ENCODE results near the gene SLC38A2. TPM values are rescaled to one million over a fixed set of nuclear protein-coding genes. Genes with fewer than 3 reads are reported as not detected.

SLC38A2 gene
- total RNA-seq: 1,000 to 10,000 TPM in 1 of 4 donors, 100 to 1,000 TPM in 3; 487 to 1,086 (median 587) TPM

DNA sequence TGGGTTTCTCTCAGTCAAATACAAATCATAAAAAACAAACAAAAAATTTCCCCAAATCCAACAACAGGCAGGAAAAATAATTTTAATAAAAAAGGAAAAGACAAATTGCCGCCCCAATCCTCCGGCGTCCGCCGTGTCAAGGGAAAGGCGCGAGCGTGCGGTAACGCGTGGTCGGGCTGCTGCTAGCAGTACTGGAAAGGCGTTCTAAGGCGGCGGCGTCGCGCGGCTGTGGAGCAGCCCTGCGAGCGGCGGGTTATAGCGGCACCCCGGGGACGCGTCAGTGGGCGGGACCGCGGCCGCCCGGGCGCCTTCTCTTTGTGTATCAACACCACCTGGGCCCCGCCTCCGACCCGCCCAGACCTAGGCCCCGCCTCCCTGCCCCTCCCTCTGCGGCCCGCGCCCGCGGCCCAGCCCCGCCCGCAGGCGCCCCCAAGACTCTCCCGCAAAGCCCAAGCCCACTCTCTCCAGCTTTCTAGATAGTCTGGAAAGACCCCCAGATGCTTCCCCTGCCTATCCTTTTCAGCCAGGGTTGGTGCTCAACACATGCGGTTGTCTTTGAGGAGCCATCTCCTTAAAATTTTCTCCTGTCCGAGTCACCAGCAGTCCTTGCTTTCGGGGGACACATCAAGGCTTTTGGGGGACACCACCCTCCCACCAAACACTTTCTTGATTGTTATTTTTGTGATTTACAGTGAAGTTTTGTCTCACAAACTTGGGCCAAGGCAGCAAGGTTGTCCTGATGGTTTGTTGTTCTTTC lies at the start of gene SLC38A2:
SLC38A2 (minus strand) TSS at position 230 of the 757 bp plus-strand sequence. CDS start 1,480 bp downstream, outside the sequence.
- peak in 1 of 2 donors; percentile 99 for TF ChIP-seq POLR2A (IDR thresholded peaks at IDR 0.05)
- TF ChIP-seq, protein P1, sequence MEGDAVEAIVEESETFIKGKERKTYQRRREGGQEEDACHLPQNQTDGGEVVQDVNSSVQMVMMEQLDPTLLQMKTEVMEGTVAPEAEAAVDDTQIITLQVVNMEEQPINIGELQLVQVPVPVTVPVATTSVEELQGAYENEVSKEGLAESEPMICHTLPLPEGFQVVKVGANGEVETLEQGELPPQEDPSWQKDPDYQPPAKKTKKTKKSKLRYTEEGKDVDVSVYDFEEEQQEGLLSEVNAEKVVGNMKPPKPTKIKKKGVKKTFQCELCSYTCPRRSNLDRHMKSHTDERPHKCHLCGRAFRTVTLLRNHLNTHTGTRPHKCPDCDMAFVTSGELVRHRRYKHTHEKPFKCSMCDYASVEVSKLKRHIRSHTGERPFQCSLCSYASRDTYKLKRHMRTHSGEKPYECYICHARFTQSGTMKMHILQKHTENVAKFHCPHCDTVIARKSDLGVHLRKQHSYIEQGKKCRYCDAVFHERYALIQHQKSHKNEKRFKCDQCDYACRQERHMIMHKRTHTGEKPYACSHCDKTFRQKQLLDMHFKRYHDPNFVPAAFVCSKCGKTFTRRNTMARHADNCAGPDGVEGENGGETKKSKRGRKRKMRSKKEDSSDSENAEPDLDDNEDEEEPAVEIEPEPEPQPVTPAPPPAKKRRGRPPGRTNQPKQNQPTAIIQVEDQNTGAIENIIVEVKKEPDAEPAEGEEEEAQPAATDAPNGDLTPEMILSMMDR (IDR thresholded peaks at IDR 0.05): no peak
- peak; percentile 97 to 100 for DNase-seq (ENCODE audit: low spot score in 2 of 2)
- intact Hi-C loops (cut with DNase I; ENCODE audit: low total_unique reads): no loop called here
- peak within 1 kb of the TSS; percentile 83 for H3K4me3 ChIP-seq (ENCODE audit: low read depth, poor library complexity, severe bottlenecking)
- WGBS, 2 donors: 0 to 1% methylated on average over 34 to 48 of the region's 48 CpGs

DNA sequence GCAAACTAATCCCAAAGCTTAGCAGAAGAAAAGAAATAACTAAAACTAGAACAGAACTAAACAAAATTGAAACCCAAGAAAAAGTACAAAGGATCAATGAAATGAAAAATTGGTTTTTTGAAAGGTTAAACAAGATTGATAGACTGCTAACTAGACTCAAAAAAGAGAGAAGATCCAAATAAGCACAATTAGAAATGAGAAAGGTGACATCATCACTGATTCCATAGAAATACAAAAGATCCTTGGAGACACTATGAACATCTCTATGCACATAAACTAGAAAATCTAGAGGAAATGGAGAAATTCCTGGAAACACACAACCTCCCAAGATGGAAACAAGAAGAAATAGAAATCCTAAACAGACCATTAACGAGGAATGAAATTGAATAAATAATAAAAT lies 47.1 kb upstream of the SLC38A2 start:
- intact Hi-C loops (cut with DNase I; ENCODE audit: low total_unique reads): no loop called here
- 80 to 95% methylated on average over 1 of the region's 1 CpG for WGBS, 2 donors
- DNase-seq (ENCODE audit: low spot score in 2 of 2): no peak
- TF ChIP-seq POLR2A (IDR thresholded peaks at IDR 0.05): no peak
- TF ChIP-seq, protein P1 (IDR thresholded peaks at IDR 0.05): no peak
- no peak overlapping the region for H3K4me3 ChIP-seq (ENCODE audit: low read depth, poor library complexity, severe bottlenecking)

DNA sequence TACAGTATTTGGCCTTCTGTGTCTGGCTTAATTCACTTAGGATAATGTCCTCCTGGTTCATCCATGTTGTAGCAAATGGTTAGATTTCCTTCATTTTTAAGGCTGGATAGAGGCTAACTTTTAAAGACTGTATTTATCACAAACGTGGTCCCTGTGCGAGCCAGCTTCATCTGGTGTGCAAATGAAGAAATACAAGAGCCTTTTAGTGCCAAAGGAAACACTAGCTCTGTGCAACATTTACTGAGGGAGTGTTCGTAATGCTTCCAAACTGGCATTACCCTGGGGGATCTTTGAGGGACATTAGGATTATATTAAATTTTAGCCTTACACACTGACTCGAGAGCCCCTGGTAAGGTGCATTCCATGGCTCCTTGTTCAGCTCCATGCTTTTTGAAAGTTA lies 43.0 kb upstream of the SLC38A2 start:
- DNase-seq (ENCODE audit: low spot score in 2 of 2): no peak
- TF ChIP-seq POLR2A (IDR thresholded peaks at IDR 0.05): no peak
- TF ChIP-seq, protein P1 (IDR thresholded peaks at IDR 0.05): no peak
- 63% methylated on average over 4 of the region's 4 CpGs for WGBS, 2 donors
- intact Hi-C loops (cut with DNase I; ENCODE audit: low total_unique reads): no loop called here
- H3K4me3 ChIP-seq (ENCODE audit: low read depth, poor library complexity, severe bottlenecking): no peak overlapping the region

DNA sequence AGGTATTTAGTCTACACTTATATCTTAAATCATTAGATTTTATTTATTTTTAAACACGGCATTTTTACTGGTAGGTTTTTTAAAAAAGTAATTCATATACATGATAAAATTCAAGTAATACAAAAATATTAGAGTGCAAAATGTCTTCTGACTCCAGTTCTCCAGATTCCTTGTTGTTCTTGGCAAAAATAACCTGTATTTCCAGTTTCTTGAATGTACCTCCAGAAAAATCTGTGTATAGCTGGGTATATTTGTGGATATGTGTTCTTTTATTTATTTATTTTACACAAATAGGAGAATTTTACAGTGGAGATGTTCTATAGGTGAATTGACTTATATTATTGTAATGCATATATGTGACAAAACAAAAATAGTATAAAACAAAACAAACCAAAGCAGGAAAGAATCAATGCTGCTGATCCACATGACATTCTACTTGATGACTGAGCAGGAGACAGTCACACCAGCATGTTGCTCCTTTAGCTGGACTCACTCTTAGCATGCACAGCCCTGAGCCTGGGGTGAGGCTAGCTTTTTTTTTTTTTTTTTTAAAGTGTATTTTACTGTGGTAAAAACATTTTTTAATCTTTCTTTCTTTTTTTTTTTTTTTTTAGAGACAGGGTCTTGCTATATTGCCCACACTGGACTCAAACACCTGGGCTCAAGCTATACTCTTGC lies 42.2 kb upstream of the SLC38A2 start:
- no peak overlapping the region for H3K4me3 ChIP-seq (ENCODE audit: low read depth, poor library complexity, severe bottlenecking)
- TF ChIP-seq POLR2A (IDR thresholded peaks at IDR 0.05): no peak
- TF ChIP-seq, protein P1 (IDR thresholded peaks at IDR 0.05): no peak
- 55 to 66% methylated on average over 1 of the region's 1 CpG for WGBS, 2 donors
- DNase-seq (ENCODE audit: low spot score in 2 of 2): no peak
- intact Hi-C loops (cut with DNase I; ENCODE audit: low total_unique reads): no loop called here

DNA sequence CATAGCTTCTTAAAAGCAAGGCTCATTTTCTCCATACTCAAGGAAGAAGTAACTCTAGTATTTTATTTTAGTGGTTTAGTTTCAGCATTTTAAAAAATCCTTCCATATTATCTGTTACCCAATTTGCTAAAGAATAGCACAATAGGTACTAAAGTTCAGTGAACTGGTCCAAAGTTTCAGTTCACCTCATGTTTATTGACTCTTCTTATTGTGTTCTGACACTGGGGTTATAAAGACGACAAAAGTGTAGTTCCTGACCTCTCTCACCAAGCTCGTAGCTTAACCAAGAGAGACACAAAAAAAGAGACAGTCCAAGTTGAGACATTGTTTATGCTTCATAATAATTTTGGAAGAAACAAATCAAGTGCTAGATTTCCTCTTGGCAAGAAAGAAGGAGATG lies 40.8 kb upstream of the SLC38A2 start:
- TF ChIP-seq POLR2A (IDR thresholded peaks at IDR 0.05): no peak
- TF ChIP-seq, protein P1 (IDR thresholded peaks at IDR 0.05): no peak

More for the DNA sequence above, 40.8 kb upstream of the SLC38A2 start:
- no peak overlapping the region for H3K4me3 ChIP-seq (ENCODE audit: low read depth, poor library complexity, severe bottlenecking)
- intact Hi-C loops (cut with DNase I; ENCODE audit: low total_unique reads): no loop called here
- 78 to 83% methylated on average over 2 of the region's 2 CpGs for WGBS, 2 donors
- DNase-seq (ENCODE audit: low spot score in 2 of 2): no peak

Measured in lower leg skin (tissue), 4 donors.